ENCODE results near the gene UST. TPM values are rescaled to one million over a fixed set of nuclear protein-coding genes. Genes with fewer than 3 reads are reported as not detected.

UST gene
- total RNA-seq, 2 donors from 2014 or later: 15.3 to 16.3 TPM

- no peak overlapping the region for H3K4me3 ChIP-seq (ENCODE audit: low read length)
- TF ChIP-seq, protein P1, sequence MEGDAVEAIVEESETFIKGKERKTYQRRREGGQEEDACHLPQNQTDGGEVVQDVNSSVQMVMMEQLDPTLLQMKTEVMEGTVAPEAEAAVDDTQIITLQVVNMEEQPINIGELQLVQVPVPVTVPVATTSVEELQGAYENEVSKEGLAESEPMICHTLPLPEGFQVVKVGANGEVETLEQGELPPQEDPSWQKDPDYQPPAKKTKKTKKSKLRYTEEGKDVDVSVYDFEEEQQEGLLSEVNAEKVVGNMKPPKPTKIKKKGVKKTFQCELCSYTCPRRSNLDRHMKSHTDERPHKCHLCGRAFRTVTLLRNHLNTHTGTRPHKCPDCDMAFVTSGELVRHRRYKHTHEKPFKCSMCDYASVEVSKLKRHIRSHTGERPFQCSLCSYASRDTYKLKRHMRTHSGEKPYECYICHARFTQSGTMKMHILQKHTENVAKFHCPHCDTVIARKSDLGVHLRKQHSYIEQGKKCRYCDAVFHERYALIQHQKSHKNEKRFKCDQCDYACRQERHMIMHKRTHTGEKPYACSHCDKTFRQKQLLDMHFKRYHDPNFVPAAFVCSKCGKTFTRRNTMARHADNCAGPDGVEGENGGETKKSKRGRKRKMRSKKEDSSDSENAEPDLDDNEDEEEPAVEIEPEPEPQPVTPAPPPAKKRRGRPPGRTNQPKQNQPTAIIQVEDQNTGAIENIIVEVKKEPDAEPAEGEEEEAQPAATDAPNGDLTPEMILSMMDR (conservative IDR thresholded peaks at IDR 0.05): no peak
- H3K4me3 Mint-ChIP-seq: no peak overlapping the region
Measured at GRCh38 chr6:148700047-148700715, 46.6 kb upstream of the UST start.

DNA sequence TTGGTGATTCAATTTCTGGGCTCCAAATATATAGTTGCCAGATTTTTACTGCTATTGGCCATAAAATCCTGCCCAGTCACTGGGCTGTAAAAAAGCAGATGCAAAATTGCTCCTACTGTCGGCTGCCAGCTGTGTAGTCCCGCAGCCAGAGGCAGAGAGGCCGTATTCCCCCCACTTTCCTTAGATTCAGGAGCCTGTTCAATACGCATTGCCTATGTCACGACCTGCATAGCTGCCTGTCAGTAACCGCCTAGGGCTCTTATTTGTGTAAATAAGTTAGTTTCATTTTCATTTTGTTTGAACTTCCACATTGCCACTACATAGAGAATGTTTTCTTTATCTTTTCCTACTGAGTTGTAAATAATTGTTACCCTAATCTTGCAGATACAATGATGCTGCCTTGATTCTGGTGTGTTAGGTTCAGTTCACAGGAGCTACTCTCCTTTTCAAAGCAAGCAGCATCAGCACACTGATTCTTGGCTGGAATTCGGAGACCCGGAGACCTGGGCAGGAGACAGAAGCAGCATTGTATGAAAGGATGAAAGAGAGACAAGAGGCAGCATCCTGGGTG, 46.0 kb upstream of the UST start:
- Histone ChIP-seq H3K4me3 (ENCODE audit: low read length) (no peak overlapping the region), H3K9me3 (ENCODE audit: control insufficient read depth, low read length) (peaks cover 7% of the 10 kb centered on the region), H3K9ac (ENCODE audit: extremely low read depth, low read length, poor library complexity, severe bottlenecking) (no peak overlapping the region), H3K27me3 (ENCODE audit: control insufficient read depth, insufficient read depth, low read length, poor library complexity, severe bottlenecking) (no peaks in the 10 kb centered on the region), H3K4me1 (ENCODE audit: control insufficient read depth, insufficient read depth, low read length) (peaks cover 6% of the 10 kb centered on the region), H3K36me3 (ENCODE audit: control insufficient read depth, insufficient read depth, low read length) (no peaks in the 10 kb centered on the region), H3K27ac (ENCODE audit: low read depth, low read length) (no peak overlapping the region)
- Mint-ChIP-seq H3K9me3 (peaks cover 27% of the 10 kb centered on the region), H3K4me3 (no peak overlapping the region), H3K27me3 (ENCODE audit: insufficient read depth) (peaks cover 12% of the 10 kb centered on the region), H3K4me1 (peaks cover 7% of the 10 kb centered on the region), H3K36me3 (ENCODE audit: low read depth) (no peaks in the 10 kb centered on the region), H3K27ac (no peak overlapping the region)
- TF ChIP-seq, protein P1 (conservative IDR thresholded peaks at IDR 0.05): no peak
- DNase-seq: no peak
- WGBS, 2 experiments (ENCODE audit: insufficient coverage in 1 of 2, insufficient read length in 1 of 2): 61 to 68% methylated on average over 6 to 8 of the region's 8 CpGs

More at GRCh38 chr6:148700047-148700715, 46.6 kb upstream of the UST start:
- H3K36me3 Mint-ChIP-seq (ENCODE audit: low read depth): no peaks in the 10 kb centered on the region
- no peak overlapping the region for H3K27ac Mint-ChIP-seq
- Histone ChIP-seq H3K9me3 (ENCODE audit: control insufficient read depth, low read length) (peaks cover 7% of the 10 kb centered on the region), H3K4me1 (ENCODE audit: control insufficient read depth, insufficient read depth, low read length) (peaks cover 6% of the 10 kb centered on the region), H3K27me3 (ENCODE audit: control insufficient read depth, insufficient read depth, low read length, poor library complexity, severe bottlenecking) (no peaks in the 10 kb centered on the region), H3K27ac (ENCODE audit: low read depth, low read length) (no peak overlapping the region), H3K36me3 (ENCODE audit: control insufficient read depth, insufficient read depth, low read length) (no peaks in the 10 kb centered on the region), H3K9ac (ENCODE audit: extremely low read depth, low read length, poor library complexity, severe bottlenecking) (no peak overlapping the region)
- H3K4me1 Mint-ChIP-seq: peaks cover 7% of the 10 kb centered on the region
- H3K27me3 Mint-ChIP-seq (ENCODE audit: insufficient read depth): peaks cover 12% of the 10 kb centered on the region
- 93% methylated on average over 2 of the region's 2 CpGs for WGBS, 2 experiments (ENCODE audit: insufficient coverage in 1 of 2, insufficient read length in 1 of 2)
- DNase-seq: no peak
- peaks cover 27% of the 10 kb centered on the region for H3K9me3 Mint-ChIP-seq

GRCh38 chr6:148701375-148701774, 45.5 kb upstream of the UST start:
- H3K4me1 ChIP-seq (ENCODE audit: control insufficient read depth, insufficient read depth, low read length): peaks cover 6% of the 10 kb centered on the region
- no peak for DNase-seq
- H3K27ac Mint-ChIP-seq: no peak overlapping the region
- H3K36me3 Mint-ChIP-seq (ENCODE audit: low read depth): no peaks in the 10 kb centered on the region
- no peaks in the 10 kb centered on the region for H3K27me3 ChIP-seq (ENCODE audit: control insufficient read depth, insufficient read depth, low read length, poor library complexity, severe bottlenecking)
- no peaks in the 10 kb centered on the region for H3K36me3 ChIP-seq (ENCODE audit: control insufficient read depth, insufficient read depth, low read length)
- 79 to 95% methylated on average over 3 of the region's 3 CpGs for WGBS, 2 experiments (ENCODE audit: insufficient coverage in 1 of 2, insufficient read length in 1 of 2)
- H3K4me3 ChIP-seq (ENCODE audit: low read length): no peak overlapping the region
- TF ChIP-seq, protein P1 (conservative IDR thresholded peaks at IDR 0.05): no peak
- peaks cover 7% of the 10 kb centered on the region for H3K9me3 ChIP-seq (ENCODE audit: control insufficient read depth, low read length)
- H3K27ac ChIP-seq (ENCODE audit: low read depth, low read length): no peak overlapping the region
- H3K9me3 Mint-ChIP-seq: peaks cover 27% of the 10 kb centered on the region
- no peak overlapping the region for H3K9ac ChIP-seq (ENCODE audit: extremely low read depth, low read length, poor library complexity, severe bottlenecking)
- no peak overlapping the region for H3K4me3 Mint-ChIP-seq
- peaks cover 7% of the 10 kb centered on the region for H3K4me1 Mint-ChIP-seq
- peaks cover 12% of the 10 kb centered on the region for H3K27me3 Mint-ChIP-seq (ENCODE audit: insufficient read depth)
